ENCODE results near the gene MPZL3.
A peak's percentile ranks its signal among the peaks of the same experiment; 100 is the strongest.

Gene MPZL3

DNA sequence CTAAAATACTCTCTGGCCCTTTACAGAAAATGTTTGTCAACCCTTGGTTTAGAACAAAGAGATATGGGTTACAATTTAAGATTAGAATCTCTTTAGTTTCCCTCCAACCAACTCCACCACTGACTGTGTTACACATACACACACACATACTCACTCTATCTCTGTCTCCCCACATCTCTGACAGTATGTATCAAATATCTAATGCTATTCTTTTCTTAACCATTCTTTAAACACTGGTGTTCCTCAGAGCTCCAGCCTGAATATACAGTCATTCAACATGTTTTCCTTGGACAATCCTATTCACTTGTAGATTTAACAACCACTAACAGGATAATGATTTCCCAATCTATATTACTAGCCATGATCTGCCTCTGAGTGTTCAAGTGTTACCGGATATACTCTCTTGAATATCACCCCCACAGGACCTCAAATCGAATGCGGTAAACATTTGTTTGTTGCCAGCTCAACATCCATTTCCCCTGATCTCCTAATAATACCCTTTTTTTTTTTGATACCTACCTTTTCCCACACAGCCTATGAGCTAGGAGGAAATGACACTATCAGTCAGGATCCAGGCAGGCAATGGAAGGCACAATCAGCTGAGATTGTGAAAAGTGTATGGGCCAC is 6.1 kb downstream of the MPZL3 start:
- H3K4me3 Mint-ChIP-seq, result no peak overlapping the region
- peaks cover 88% of the 10 kb centered on the region for H3K4me1 Mint-ChIP-seq
- DNase-seq (no peak), ATAC-seq (no peak)
- peak overlapping the region; percentile 22 to 74 for H3K27ac Mint-ChIP-seq
- no peaks in the 10 kb centered on the region for H3K27me3 Mint-ChIP-seq
- H3K9me3 Mint-ChIP-seq, result no peaks in the 10 kb centered on the region

DNA sequence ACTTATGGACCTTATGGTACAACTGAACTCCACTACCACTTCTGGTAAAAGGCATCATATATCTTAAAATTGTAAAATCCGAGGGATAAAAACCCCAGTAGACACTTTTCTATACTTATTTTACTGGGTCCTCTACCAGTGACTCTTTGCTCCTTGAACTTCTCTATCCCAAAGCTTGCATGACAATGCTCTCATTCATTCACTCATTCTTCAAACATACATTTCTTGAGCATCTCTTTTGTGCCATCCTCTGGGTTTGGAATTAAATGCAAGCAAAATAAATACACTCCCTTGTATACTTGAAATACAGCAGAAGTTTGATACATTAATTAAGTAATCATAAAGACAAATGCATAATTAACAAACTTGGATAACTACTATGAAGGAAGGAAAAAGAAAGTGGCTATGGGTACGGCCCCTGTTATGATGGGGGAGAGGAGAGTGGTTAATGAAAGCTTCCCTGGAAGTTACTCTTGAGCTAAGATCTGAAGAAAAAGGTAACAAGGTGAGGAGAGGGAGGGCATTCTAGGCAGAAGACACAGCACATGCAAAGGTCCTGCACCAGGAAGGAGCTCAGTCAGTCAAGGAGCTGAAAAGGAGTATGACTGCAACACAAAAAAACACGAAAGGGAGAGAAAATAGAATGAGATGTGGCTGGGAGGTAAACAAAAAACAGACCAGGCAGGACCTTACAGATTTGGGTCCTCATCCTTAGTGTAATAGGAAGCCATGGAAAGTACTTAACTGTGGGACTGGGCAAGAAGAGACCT is 8.0 kb downstream of the MPZL3 start:
- peak overlapping the region in 1 of 2 donors; percentile 100 for H3K27ac Mint-ChIP-seq
- no peaks in the 10 kb centered on the region for H3K27me3 Mint-ChIP-seq
- peaks cover 78% of the 10 kb centered on the region for H3K4me1 Mint-ChIP-seq
- no peaks in the 10 kb centered on the region for H3K9me3 Mint-ChIP-seq
- DNase-seq (no peak), ATAC-seq (no peak)
- peak overlapping the region; percentile 4 to 61 for H3K4me3 Mint-ChIP-seq

DNA sequence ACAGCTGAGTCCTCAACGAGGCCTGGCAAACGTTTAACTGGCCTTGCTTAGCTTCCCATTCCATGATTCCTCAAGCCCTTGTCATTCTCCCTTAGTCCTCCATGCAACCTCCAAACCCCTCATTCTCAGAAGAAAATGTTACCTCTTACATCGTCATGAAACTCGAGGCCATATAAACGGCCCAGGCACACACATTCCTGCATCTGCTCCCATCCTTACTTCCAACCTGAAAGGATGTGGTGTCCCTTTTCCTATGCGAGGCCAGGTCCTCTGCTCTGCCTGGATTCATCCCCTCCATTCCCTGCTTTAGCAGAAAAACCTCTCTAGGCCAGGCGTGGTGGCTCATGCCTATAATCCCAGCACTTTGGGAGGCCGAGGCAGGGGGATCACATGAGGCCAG is 9.0 kb downstream of the MPZL3 start:
- Mint-ChIP-seq H3K27me3 (no peaks in the 10 kb centered on the region), H3K4me1 (peaks cover 82% of the 10 kb centered on the region), H3K4me3 (peak overlapping the region; percentile 50 to 61), H3K9me3 (no peaks in the 10 kb centered on the region), H3K27ac (peak overlapping the region; percentile 88 to 100)
- ATAC-seq (no peak), DNase-seq (no peak)

DNA sequence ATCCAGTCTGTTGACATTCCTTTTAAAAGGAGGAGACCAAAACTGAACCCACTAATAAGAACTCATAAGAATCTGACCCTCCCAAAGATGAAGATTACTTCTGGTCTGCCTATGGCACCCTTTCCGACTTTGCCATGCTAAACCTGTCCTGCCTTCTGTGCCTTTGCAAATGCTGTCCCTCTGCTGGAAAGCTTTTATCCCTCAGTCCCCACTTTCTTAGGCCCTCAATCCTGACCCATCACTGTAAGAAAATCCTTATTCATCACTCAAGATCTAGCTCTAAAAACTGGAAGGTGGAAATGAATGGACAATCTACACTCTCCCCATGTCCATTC is 10.4 kb downstream of the MPZL3 start:
- no peak for DNase-seq
- no peaks in the 10 kb centered on the region for H3K9me3 Mint-ChIP-seq
- peaks cover 84% of the 10 kb centered on the region for H3K4me1 Mint-ChIP-seq
- peak; percentile 5 for ATAC-seq
- peak overlapping the region; percentile 98 to 100 for H3K27ac Mint-ChIP-seq
- H3K27me3 Mint-ChIP-seq, result no peaks in the 10 kb centered on the region
- peak overlapping the region; percentile 77 to 83 for H3K4me3 Mint-ChIP-seq

DNA sequence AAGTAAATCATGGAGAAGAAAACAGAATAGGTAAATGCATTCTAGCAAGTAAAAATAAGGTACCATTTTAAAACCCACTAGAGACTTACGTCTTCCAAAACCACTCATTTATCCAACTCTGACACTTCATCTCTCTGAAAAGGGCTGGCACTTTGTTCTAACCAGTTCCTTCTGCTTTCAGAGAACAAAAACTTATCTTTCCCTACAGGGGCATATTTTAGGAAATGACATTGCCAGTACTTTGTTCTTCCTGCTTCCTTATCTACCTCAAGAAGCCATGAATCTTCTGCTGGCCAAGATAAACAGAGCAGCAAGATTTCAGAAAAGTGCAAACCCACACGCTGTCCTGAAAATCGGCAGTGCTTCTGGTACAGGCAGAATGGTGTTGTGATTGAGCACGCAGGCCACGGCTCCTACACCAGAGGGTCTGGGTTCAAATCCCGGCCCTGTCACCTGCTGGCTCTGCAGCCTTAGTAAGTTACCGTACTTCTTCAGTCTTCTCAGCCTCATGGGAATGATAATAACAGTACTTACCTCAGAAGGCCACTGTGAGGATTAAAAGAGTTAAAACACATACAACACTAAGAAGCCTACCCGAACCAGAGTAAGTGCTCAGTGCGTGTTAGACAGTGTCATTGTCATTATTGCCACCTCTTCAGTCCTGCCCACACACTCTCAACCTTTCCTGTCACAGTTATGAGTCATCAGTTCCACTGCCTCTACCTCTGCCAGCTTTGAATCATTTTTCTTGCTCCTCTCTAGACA is 11.0 kb downstream of the MPZL3 start:
- no peaks in the 10 kb centered on the region for H3K27me3 Mint-ChIP-seq
- peak overlapping the region; percentile 77 to 83 for H3K4me3 Mint-ChIP-seq
- DNase-seq (peak; percentile 66 to 78), ATAC-seq (peak; percentile 95)
- H3K27ac Mint-ChIP-seq, result peak overlapping the region; percentile 98 to 100
- no peaks in the 10 kb centered on the region for H3K9me3 Mint-ChIP-seq
- peaks cover 84% of the 10 kb centered on the region for H3K4me1 Mint-ChIP-seq

DNA sequence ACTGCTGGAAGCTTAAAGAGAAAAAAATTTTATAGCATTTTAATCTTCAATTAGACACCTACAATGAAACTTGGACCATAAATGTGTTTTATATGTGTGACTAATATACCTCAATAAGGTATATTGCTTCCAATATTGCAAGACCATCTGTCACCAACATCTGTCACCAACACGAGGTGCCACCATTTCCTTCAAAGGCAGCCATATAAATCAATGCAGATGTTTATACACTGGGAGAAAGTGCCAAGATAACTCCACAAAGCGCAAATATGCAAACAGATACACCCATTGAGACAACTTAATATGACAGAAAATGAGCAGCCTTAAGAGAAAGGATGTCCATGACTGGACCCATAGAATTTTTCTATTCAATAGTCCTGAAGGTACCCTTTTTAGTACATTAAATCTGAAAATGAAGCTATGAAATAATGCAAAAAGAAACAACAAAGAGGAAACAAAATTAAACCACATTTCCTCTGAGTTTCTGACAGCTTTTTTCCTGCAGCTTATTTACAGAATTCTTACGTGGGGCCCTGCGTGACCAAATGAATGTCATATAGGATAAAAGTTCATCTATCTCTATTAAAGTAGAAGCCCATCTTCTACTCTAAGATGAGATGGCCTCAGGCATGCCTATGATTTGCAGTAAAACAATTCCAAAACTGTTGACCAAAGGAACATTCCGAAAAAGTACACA is 12.5 kb downstream of the MPZL3 start:
- H3K9me3 Mint-ChIP-seq, result no peaks in the 10 kb centered on the region
- peaks cover 74% of the 10 kb centered on the region for H3K4me1 Mint-ChIP-seq
- DNase-seq, result no peak
- peak overlapping the region; percentile 77 to 83 for H3K4me3 Mint-ChIP-seq
- peak overlapping the region; percentile 98 to 100 for H3K27ac Mint-ChIP-seq
- no peaks in the 10 kb centered on the region for H3K27me3 Mint-ChIP-seq
- ATAC-seq, result no peak

DNA sequence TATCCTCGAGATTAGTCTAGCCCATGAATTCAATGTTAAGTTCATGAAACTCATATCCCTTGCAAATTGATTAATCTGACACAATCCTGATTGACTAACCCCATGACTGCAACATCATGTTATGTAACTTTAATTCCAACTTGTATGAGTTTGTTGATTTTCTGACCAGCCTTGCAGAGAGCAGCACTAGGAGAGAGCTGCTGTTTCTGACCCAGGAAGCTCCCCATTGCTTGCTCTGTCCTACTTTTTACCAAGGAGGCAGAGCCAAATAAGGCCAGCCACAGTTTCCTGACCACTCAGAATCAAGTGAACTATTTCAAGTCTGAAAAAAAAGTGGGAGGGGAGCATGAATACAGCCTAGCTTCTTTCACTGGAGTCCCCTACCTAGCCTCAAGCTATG is 13.2 kb downstream of the MPZL3 start:
- Mint-ChIP-seq H3K4me1 (peaks cover 67% of the 10 kb centered on the region), H3K27me3 (no peaks in the 10 kb centered on the region)

DNA sequence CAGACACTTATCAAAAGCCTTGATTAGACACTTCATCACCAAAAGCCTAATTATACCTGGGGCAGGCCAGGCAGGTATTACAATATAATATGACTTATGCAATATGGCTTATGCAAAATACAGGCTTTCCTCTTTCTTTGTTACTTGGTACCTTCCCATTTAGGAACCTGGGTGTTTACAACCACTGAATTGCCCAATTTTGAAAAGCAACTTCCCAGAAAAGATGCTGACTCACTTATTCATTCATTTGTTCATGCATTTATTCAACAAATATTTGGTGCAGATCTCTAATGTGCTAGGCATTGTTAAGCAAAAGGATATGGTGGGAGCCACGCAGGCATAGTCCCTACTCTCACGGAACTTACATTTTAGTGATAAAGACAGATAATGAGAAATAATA is 13.7 kb downstream of the MPZL3 start:
- Mint-ChIP-seq H3K4me1 (peaks cover 62% of the 10 kb centered on the region), H3K4me3 (peak overlapping the region; percentile 77 to 83), H3K27me3 (no peaks in the 10 kb centered on the region), H3K9me3 (no peaks in the 10 kb centered on the region), H3K27ac (peak overlapping the region; percentile 7 to 80)
- no peak for ATAC-seq
- DNase-seq, result no peak

More for the DNA sequence above, 13.2 kb downstream of the MPZL3 start:
- ATAC-seq (peak; percentile 26), DNase-seq (peak in 1 of 2 donors; percentile 34)
- H3K27ac Mint-ChIP-seq, result peak overlapping the region; percentile 59 to 80
- no peaks in the 10 kb centered on the region for H3K9me3 Mint-ChIP-seq
- peak overlapping the region; percentile 77 to 83 for H3K4me3 Mint-ChIP-seq

DNA sequence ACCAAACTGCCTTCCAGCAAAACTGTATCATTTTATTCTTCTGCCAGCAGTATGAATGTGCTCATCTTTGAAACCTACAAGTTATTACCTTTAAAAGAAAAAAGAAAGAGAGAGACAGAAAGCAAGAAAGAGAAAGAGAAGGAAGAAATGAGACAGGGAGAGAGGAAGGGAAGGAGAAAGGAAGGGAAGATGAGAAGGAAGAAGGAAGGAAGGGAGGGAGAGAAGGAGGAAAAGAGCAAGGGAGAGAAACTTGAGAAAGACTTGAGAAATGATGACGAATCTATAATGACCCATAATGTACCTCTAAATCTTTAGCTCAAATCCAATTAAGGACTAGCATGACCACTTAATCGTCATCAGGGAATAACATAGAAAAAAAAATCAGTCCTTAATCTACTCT is 16.0 kb downstream of the MPZL3 start:
- H3K9me3 Mint-ChIP-seq, result no peaks in the 10 kb centered on the region
- H3K27ac Mint-ChIP-seq, result peak overlapping the region; percentile 5 to 76
- ATAC-seq (no peak), DNase-seq (no peak)
- H3K4me3 Mint-ChIP-seq, result peak overlapping the region; percentile 6 to 53
- H3K27me3 Mint-ChIP-seq, result no peaks in the 10 kb centered on the region
- peaks cover 39% of the 10 kb centered on the region for H3K4me1 Mint-ChIP-seq

DNA sequence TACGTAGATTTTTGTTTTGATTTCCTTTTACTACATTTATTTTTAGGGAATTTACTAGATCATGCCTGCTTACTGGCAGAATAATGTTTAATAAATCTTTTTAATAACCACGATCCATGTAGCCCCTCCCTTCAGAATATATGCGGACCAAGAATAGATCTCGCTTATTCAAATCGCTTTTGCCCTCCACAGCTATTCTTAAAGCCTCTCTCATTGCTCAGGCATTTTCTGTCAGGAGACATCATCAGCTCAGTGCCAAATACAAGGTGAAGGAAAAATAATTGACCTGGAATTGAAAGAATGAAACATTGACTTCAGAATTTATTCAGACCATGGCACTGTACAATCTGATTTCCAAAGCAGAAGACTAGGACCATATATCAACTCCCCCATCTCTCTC is 17.3 kb downstream of the MPZL3 start:
- DNase-seq (no peak), ATAC-seq (no peak)
- peaks cover 34% of the 10 kb centered on the region for H3K4me1 Mint-ChIP-seq
- no peaks in the 10 kb centered on the region for H3K27me3 Mint-ChIP-seq
- no peaks in the 10 kb centered on the region for H3K9me3 Mint-ChIP-seq
- peak overlapping the region in 1 of 2 donors; percentile 19 for H3K27ac Mint-ChIP-seq
- H3K4me3 Mint-ChIP-seq, result peak overlapping the region; percentile 22 to 38

DNA sequence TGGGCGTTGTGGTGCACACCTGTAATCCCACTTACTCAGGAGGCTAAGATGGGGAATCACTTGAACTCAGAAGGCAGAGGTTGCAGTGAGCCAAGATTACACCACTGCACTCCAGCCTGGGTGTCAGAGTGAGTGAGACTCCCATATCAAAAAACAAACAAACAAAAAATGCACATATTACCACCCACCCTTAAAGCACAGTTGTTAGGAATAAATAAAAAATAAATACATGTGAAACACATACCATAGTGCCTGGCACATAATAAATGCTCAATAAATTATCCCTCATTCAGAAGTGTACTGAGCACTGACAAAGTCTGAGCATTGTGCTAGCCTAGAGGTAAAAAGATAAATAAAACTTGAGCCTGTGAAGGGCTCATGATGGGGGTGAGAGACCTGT is 18.3 kb downstream of the MPZL3 start:
- Mint-ChIP-seq H3K27me3 (no peaks in the 10 kb centered on the region), H3K4me3 (peak overlapping the region; percentile 3 to 14), H3K4me1 (peaks cover 31% of the 10 kb centered on the region), H3K9me3 (no peaks in the 10 kb centered on the region), H3K27ac (peak overlapping the region; percentile 75 to 76)
- no peak for ATAC-seq
- no peak for DNase-seq

DNA sequence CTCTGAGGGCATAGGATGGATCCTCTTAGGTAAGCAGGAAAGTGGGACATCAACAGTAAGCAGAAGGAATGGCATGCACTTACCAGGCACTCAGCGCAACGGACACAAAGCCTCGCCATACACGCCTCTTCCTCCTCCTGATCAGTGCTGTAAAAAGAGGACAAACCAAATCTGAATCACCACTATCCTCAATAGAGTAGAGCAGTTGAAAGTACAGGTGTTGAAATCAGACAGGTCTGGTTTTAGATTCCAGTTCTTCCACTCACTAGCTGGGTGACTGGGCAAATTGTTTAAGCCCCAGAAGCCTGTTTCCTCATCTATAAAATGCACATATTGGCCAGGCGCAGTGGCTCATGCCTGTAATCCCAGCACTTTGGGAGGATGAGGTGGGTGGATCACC is 18.8 kb downstream of the MPZL3 start:
- H3K9me3 Mint-ChIP-seq, result no peaks in the 10 kb centered on the region
- no peaks in the 10 kb centered on the region for H3K27me3 Mint-ChIP-seq
- peaks cover 26% of the 10 kb centered on the region for H3K4me1 Mint-ChIP-seq
- peak overlapping the region; percentile 43 to 75 for H3K27ac Mint-ChIP-seq
- DNase-seq (no peak), ATAC-seq (no peak)
- peak overlapping the region; percentile 11 to 34 for H3K4me3 Mint-ChIP-seq

DNA sequence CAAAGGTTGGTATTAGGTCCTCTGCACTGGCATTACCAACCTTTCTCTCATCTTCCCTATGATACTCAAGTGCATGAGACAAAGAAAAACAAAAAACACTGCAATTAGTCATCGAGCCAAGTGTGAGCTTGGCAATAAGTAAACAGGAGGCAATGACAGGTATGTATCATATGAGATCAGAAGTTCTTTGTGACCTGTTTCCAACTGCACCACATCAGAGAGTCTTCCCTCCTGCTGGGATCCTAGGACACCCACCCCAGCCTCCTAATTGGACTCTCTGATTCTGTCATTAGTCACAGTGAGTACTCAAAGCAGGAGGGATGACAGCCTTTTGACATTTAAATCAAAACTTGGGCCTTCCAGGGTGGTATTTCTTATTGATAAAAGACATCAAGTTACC is 19.5 kb downstream of the MPZL3 start:
- ATAC-seq (peak; percentile 92), DNase-seq (peak; percentile 48 to 76)
- Mint-ChIP-seq H3K27me3 (no peaks in the 10 kb centered on the region), H3K27ac (peak overlapping the region; percentile 43 to 75), H3K4me1 (peaks cover 19% of the 10 kb centered on the region), H3K4me3 (peak overlapping the region; percentile 2 to 36), H3K9me3 (no peaks in the 10 kb centered on the region)

DNA sequence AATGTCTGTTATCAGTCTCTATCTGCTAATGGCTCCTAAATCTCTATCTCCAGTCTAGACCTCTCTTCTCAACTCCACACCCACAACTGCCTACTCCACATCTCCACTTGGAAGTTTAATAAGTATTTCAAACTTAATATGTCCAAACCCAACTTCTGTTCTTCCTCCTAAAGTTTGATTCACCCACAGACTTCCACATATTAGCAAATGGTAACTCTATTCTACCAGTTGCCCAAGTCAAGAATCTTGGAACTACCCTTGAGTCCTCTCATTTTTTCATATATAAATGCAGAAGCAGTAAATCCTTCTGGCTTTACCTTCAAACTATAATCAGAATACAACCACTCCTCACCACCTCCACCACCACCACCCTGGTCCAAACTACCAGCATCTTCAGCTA is 20.7 kb downstream of the MPZL3 start:
- Mint-ChIP-seq H3K4me1 (peaks cover 7% of the 10 kb centered on the region), H3K4me3 (no peak overlapping the region), H3K27me3 (no peaks in the 10 kb centered on the region), H3K9me3 (no peaks in the 10 kb centered on the region), H3K27ac (no peak overlapping the region)
- DNase-seq (no peak), ATAC-seq (no peak)

DNA sequence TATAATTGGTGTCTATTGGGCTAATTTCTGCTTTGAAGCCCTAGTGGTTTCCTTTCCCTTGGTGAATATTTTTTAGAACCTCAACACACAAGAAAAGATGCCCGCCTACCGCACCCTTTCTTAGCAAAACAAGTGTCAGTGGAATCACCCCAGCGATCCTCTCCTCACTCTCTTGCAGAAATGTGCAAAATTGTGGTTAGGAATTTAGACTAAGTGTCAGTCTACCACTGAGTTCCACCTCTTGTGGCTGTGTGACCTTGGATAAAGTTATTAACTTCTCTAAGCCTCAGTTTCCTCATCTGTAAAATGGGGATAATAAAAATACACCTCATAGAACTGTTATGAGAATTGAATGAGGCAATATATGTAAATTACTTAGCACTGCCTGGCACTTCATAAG is 22.1 kb downstream of the MPZL3 start:
- H3K9me3 Mint-ChIP-seq, result peaks cover 4 to 5% of the 10 kb centered on the region in 2 donors

More for the DNA sequence above, 22.1 kb downstream of the MPZL3 start:
- peak overlapping the region; percentile 9 to 17 for H3K4me3 Mint-ChIP-seq
- ATAC-seq (peak; percentile 5), DNase-seq (peak in 1 of 2 donors; percentile 45)
- H3K27ac Mint-ChIP-seq, result peak overlapping the region in 1 of 2 donors; percentile 85
- H3K4me1 Mint-ChIP-seq, result no peaks in the 10 kb centered on the region
- H3K27me3 Mint-ChIP-seq, result no peaks in the 10 kb centered on the region
